Measurements from ENCODE around the gene CENPX. TPM values are rescaled to one million over a fixed set of nuclear protein-coding genes. Genes with fewer than 3 reads are reported as not detected.

The CENPX gene
- total and polyA plus RNA-seq, 2 donors (not counting 3 experiments of a cell fraction or from before 2014, with no cell fraction given), result 56.2 to 67.2 TPM

GRCh38 chr17:82058855-82059249 is 36.2 kb upstream of the CENPX start:
- Histone ChIP-seq H2AFZ (ENCODE audit: low read depth, low read length) (no peak overlapping the region), H4K20me1 (replicated peaks; ENCODE audit: control insufficient read depth, extremely low read depth, insufficient read depth, low read length) (no peaks in the 10 kb centered on the region), H3K4me3 (replicated peaks in 1 of 3; ENCODE audit: insufficient read depth in 1 of 3, low read depth in 1 of 3, low read length in 3 of 3) (no peak overlapping the region), H3K79me2 (ENCODE audit: control insufficient read depth, insufficient read depth, low read length) (no peaks in the 10 kb centered on the region), H3K9me3 (replicated peaks; ENCODE audit: control insufficient read depth, insufficient read depth, low read length) (no peaks in the 10 kb centered on the region), H3K4me1 (ENCODE audit: control insufficient read depth, extremely low read depth, insufficient read depth, low read length) (no peaks in the 10 kb centered on the region), H3K27me3 (ENCODE audit: control insufficient read depth in 2 of 2, insufficient read depth in 2 of 2, low read length in 2 of 2) (no peaks in the 10 kb centered on the region), H3K9ac (replicated peaks; ENCODE audit: extremely low read depth, insufficient read depth, low read length) (no peak overlapping the region), H3K9me1 (replicated peaks; ENCODE audit: control insufficient read depth, extremely low read depth, insufficient read depth, low read length) (no peaks in the 10 kb centered on the region), H3K4me2 (ENCODE audit: insufficient read depth, low read length) (no peak overlapping the region), H3K27ac (ENCODE audit: insufficient read depth, low read depth, low read length) (no peak overlapping the region), H3K36me3 (ENCODE audit: control insufficient read depth in 2 of 2, extremely low read depth in 1 of 2, insufficient read depth in 2 of 2, low read length in 2 of 2) (peaks cover 12 to 57% of the 10 kb centered on the region in 2 experiments)
- no peak for DNase-seq (ENCODE audit: low read depth, low spot score)
- no TSS peak for BruUV-seq (replicated peaks)
- no peak for TF ChIP-seq GATA2 (IDR thresholded peaks at IDR 0.05; ENCODE audit: insufficient read depth, insufficient read length, low read depth, low read length)
- no peak for TF ChIP-seq POLR2AphosphoS5 (IDR thresholded peaks at IDR 0.05; ENCODE audit: insufficient read depth, low read depth, low read length)
- no peak for TF ChIP-seq MYC (IDR thresholded peaks at IDR 0.05; ENCODE audit: low read depth, low read length)
- no peak for TF ChIP-seq POLR2A (IDR thresholded peaks at IDR 0.05; ENCODE audit: low read depth, low read length)
- TF ChIP-seq JUN (IDR thresholded peaks at IDR 0.05; ENCODE audit: borderline replicate concordance, insufficient read depth, insufficient read length, low read depth), result no peak
- TF ChIP-seq EZH2 (IDR thresholded peaks at IDR 0.05; ENCODE audit: borderline replicate concordance, low read depth, low read length, severe bottlenecking), result no peak
- TF ChIP-seq FOS (IDR thresholded peaks at IDR 0.05; ENCODE audit: borderline replicate concordance, insufficient read depth, low read length), result no peak
- no peak for TF ChIP-seq MAX (IDR thresholded peaks at IDR 0.05; ENCODE audit: insufficient read depth, insufficient read length)
- no peak for TF ChIP-seq CTCF (IDR thresholded peaks at IDR 0.05; ENCODE audit: extremely low read depth in 1 of 2, insufficient read depth in 1 of 2, low read depth in 1 of 2, low read length in 2 of 2)
- POLR2A ChIA-PET, result no interaction called here
- no peak for FAIRE-seq
- dilution Hi-C loops (cut with MboI; ENCODE audit: extremely low pct_ligation_motif_present, low sequenced_read_pairs), result no loop called here
- CTCF ChIA-PET, result no interaction called here
- intact Hi-C loops (cut with micrococcal nuclease), result no loop called here
